Measurements from ENCODE around the gene TCERG1. TPM values are rescaled to one million over a fixed set of nuclear protein-coding genes. Genes with fewer than 3 reads are reported as not detected.

The TCERG1 gene
- total RNA-seq, 1 experiment from 2014 or later = 83.5 TPM

- H3K4me2 ChIP-seq (ENCODE audit: low read length) = no peak overlapping the region
- no peaks in the 10 kb centered on the region for H3K9me3 ChIP-seq (ENCODE audit: control insufficient read depth in 1 of 2, insufficient read depth in 1 of 2, low read depth in 1 of 2, low read length in 2 of 2)
- intact Hi-C loops (cut with micrococcal nuclease) = loop anchor here (1.0 to 5.0 kb wide), 5 partner anchors 80 to 825 kb away; no protein-coding TSS in a partner anchor
- no peaks in the 10 kb centered on the region for H3K9me2 ChIP-seq (ENCODE audit: insufficient read depth)
- H3K9ac ChIP-seq (ENCODE audit: low read length) = no peak overlapping the region
- RAD21 ChIA-PET (ENCODE audit: low non-redundant PET in 1 of 2, low total read pairs in 2 of 2, uncharacterized antibody in 2 of 2, unreplicated experiment in 2 of 2) = interaction anchor here (1.0 to 1.9 kb wide), 3 partner anchors 424 to 647 kb away, joined by 5 to 11 read pairs (median 8); no protein-coding TSS in a partner anchor
- H3K27ac ChIP-seq (ENCODE audit: low read depth, low read length) = no peak overlapping the region
- no peaks in the 10 kb centered on the region for H3K36me3 ChIP-seq (ENCODE audit: control insufficient read depth in 1 of 2, insufficient read depth in 2 of 2, low read length in 2 of 2)
- BruUV-seq (replicated peaks) = no TSS peak
- no peaks in the 10 kb centered on the region for H3K4me1 ChIP-seq (ENCODE audit: control insufficient read depth in 1 of 2, insufficient read depth in 2 of 2, low read length in 2 of 2)
- H2AFZ ChIP-seq (ENCODE audit: low read depth, low read length, poor library complexity, severe bottlenecking) = peak overlapping the region; percentile 75
- CTCF ChIA-PET = interaction anchor here (0.6 to 4.0 kb wide), 17 partner anchors 9 to 1036 kb away, joined by 3 to 81 read pairs (median 3); no protein-coding TSS in a partner anchor
- H3K27me3 ChIP-seq (ENCODE audit: insufficient read depth, low read length) = no peaks in the 10 kb centered on the region
- TF ChIP-seq CBX3 (IDR thresholded peaks at IDR 0.05; ENCODE audit: low read depth) = 0 out of 2 replicates have a peak, but pooled peaks have one; percentile 20
- TF ChIP-seq FOSL1 (IDR thresholded peaks at IDR 0.05; ENCODE audit: low read depth) = no peak
- TF ChIP-seq RAD21 (IDR thresholded peaks at IDR 0.05; ENCODE audit: low read depth) = peak; percentile 96
- peak; percentile 89 to 97 (median 90) for TF ChIP-seq CTCF (IDR thresholded peaks at IDR 0.05 in 2 of 3, conservative IDR thresholded peaks at IDR 0.05 in 1 of 3; ENCODE audit: borderline replicate concordance in 1 of 3, insufficient read depth in 1 of 3, low read depth in 2 of 3, low read length in 2 of 3)
- POLR2A ChIA-PET = interaction anchor here (2.1 kb wide), 1 partner anchor 424 kb away, joined by 10 read pairs; no protein-coding TSS in a partner anchor
- ATAC-seq = peak; percentile 99
- peak; percentile 49 for DNase-seq (ENCODE audit: low read depth, low spot score)
- no peaks in the 10 kb centered on the region for H4K20me1 ChIP-seq (ENCODE audit: insufficient read depth)
- no peaks in the 10 kb centered on the region for H3K79me2 ChIP-seq (ENCODE audit: insufficient read depth, low read length)
- H3K4me3 ChIP-seq (replicated peaks in 1 of 2; ENCODE audit: low read depth in 1 of 2, low read length in 2 of 2) = no peak overlapping the region
Measured at GRCh38 chr5:146541958-146542849, 95.1 kb downstream of the TCERG1 start.

GRCh38 chr5:146544232-146544631, 97.1 kb downstream of the TCERG1 start:
- ChIA-PET CTCF (no interaction called here), POLR2A (no interaction called here), RAD21 (ENCODE audit: low non-redundant PET in 1 of 2, low total read pairs in 2 of 2, uncharacterized antibody in 2 of 2, unreplicated experiment in 2 of 2) (no interaction called here)
- Histone ChIP-seq H4K20me1 (ENCODE audit: insufficient read depth) (no peaks in the 10 kb centered on the region), H3K9ac (ENCODE audit: low read length) (no peak overlapping the region), H3K9me3 (ENCODE audit: control insufficient read depth in 1 of 2, insufficient read depth in 1 of 2, low read depth in 1 of 2, low read length in 2 of 2) (no peaks in the 10 kb centered on the region), H3K27ac (ENCODE audit: low read depth, low read length) (no peak overlapping the region), H3K79me2 (ENCODE audit: insufficient read depth, low read length) (no peaks in the 10 kb centered on the region), H3K4me1 (ENCODE audit: control insufficient read depth in 1 of 2, insufficient read depth in 2 of 2, low read length in 2 of 2) (no peaks in the 10 kb centered on the region), H2AFZ (ENCODE audit: low read depth, low read length, poor library complexity, severe bottlenecking) (no peak overlapping the region), H3K27me3 (ENCODE audit: insufficient read depth, low read length) (no peaks in the 10 kb centered on the region), H3K4me2 (ENCODE audit: low read length) (no peak overlapping the region), H3K4me3 (replicated peaks in 1 of 2; ENCODE audit: low read depth in 1 of 2, low read length in 2 of 2) (no peak overlapping the region), H3K9me2 (ENCODE audit: insufficient read depth) (no peaks in the 10 kb centered on the region), H3K36me3 (ENCODE audit: control insufficient read depth in 1 of 2, insufficient read depth in 2 of 2, low read length in 2 of 2) (no peaks in the 10 kb centered on the region)
- BruUV-seq (replicated peaks) = no TSS peak
- intact Hi-C loops (cut with micrococcal nuclease) = loop anchor here (5.0 kb wide), 2 partner anchors 403 to 823 kb away; no protein-coding TSS in a partner anchor
- DNase-seq (ENCODE audit: low read depth, low spot score) (no peak), ATAC-seq (no peak)
- TF ChIP-seq FOSL1 (IDR thresholded peaks at IDR 0.05; ENCODE audit: low read depth) (no peak), MAX (IDR thresholded peaks at IDR 0.05) (no peak), ATF3 (IDR thresholded peaks at IDR 0.05) (no peak), YY1 (IDR thresholded peaks at IDR 0.05; ENCODE audit: extremely low read depth, insufficient replicate concordance, low read depth, low read length) (no peak), REST (IDR thresholded peaks at IDR 0.05; ENCODE audit: low read depth) (no peak), JUND (IDR thresholded peaks at IDR 0.05) (no peak), CEBPB (IDR thresholded peaks at IDR 0.05; ENCODE audit: low read depth) (no peak)

Measured in HCT116 (cell line).